ENCODE measurements around the gene HINFP. TPM values are rescaled to one million over a fixed set of nuclear protein-coding genes. Genes with fewer than 3 reads are reported as not detected.

The HINFP gene
- total and polyA plus RNA-seq, 9 of the 15 experiments (the other 6 are each of a cell fraction or from before 2014, with no cell fraction given): 13.8 to 34.1 (median 22.5) TPM

DNA sequence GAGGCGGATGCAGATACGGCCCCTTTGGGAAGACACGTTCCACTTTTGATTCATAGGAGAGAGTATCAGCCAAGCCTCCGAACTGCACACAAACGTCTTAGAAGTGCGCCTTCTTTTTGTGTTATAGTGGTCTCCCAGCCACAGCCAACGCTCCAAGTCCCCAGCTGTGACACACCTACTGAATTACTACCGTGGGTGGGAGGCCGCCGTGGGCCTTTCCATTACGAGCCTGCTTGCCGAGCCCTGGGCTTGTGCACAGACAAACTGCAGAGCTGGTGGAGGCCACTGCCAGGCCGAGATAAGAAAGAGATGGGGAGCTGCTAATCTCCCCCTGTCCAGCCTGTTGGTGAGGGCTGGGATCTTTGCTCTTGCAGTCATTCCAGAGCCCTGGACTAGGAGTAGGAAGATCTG is 35.9 kb upstream of the HINFP start (continued):
- TF ChIP-seq, protein P1, sequence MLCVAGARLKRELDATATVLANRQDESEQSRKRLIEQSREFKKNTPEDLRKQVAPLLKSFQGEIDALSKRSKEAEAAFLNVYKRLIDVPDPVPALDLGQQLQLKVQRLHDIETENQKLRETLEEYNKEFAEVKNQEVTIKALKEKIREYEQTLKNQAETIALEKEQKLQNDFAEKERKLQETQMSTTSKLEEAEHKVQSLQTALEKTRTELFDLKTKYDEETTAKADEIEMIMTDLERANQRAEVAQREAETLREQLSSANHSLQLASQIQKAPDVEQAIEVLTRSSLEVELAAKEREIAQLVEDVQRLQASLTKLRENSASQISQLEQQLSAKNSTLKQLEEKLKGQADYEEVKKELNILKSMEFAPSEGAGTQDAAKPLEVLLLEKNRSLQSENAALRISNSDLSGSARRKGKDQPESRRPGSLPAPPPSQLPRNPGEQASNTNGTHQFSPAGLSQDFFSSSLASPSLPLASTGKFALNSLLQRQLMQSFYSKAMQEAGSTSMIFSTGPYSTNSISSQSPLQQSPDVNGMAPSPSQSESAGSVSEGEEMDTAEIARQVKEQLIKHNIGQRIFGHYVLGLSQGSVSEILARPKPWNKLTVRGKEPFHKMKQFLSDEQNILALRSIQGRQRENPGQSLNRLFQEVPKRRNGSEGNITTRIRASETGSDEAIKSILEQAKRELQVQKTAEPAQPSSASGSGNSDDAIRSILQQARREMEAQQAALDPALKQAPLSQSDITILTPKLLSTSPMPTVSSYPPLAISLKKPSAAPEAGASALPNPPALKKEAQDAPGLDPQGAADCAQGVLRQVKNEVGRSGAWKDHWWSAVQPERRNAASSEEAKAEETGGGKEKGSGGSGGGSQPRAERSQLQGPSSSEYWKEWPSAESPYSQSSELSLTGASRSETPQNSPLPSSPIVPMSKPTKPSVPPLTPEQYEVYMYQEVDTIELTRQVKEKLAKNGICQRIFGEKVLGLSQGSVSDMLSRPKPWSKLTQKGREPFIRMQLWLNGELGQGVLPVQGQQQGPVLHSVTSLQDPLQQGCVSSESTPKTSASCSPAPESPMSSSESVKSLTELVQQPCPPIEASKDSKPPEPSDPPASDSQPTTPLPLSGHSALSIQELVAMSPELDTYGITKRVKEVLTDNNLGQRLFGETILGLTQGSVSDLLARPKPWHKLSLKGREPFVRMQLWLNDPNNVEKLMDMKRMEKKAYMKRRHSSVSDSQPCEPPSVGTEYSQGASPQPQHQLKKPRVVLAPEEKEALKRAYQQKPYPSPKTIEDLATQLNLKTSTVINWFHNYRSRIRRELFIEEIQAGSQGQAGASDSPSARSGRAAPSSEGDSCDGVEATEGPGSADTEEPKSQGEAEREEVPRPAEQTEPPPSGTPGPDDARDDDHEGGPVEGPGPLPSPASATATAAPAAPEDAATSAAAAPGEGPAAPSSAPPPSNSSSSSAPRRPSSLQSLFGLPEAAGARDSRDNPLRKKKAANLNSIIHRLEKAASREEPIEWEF (CRISPR knock-in tag; IDR thresholded peaks at IDR 0.05): no peak
- TF ChIP-seq STAT5B (CRISPR knock-in tag; IDR thresholded peaks at IDR 0.05) (no peak), MECOM (CRISPR knock-in tag; IDR thresholded peaks at IDR 0.05) (no peak), NELFE (IDR thresholded peaks at IDR 0.05; ENCODE audit: insufficient read depth, insufficient read length) (no peak), RFX7 (CRISPR knock-in tag; IDR thresholded peaks at IDR 0.05) (no peak), CBX1 (IDR thresholded peaks at IDR 0.05; ENCODE audit: low read depth) (no peak), BACH1 (tag; IDR thresholded peaks at IDR 0.05) (no peak), C11orf30 (IDR thresholded peaks at IDR 0.05; ENCODE audit: low read depth) (no peak), TAF7 (tag; IDR thresholded peaks at IDR 0.05) (no peak), ZNF224 (CRISPR knock-in tag; IDR thresholded peaks at IDR 0.05) (no peak), FOXA3 (CRISPR knock-in tag; conservative IDR thresholded peaks at IDR 0.05 in 1 of 2, IDR thresholded peaks at IDR 0.05 in 1 of 2) (peak in 1 of 2 experiments; percentile 64; a peak in 1 of 4 replicates), TRIM28 (IDR thresholded peaks at IDR 0.05) (no peak), IFI16 (CRISPR knock-in tag; IDR thresholded peaks at IDR 0.05) (no peak), NCOA1 (IDR thresholded peaks at IDR 0.05; ENCODE audit: low read depth) (peak; percentile 55; the same call in 1 of the 2 replicates)
- TF ChIP-seq, protein P2, sequence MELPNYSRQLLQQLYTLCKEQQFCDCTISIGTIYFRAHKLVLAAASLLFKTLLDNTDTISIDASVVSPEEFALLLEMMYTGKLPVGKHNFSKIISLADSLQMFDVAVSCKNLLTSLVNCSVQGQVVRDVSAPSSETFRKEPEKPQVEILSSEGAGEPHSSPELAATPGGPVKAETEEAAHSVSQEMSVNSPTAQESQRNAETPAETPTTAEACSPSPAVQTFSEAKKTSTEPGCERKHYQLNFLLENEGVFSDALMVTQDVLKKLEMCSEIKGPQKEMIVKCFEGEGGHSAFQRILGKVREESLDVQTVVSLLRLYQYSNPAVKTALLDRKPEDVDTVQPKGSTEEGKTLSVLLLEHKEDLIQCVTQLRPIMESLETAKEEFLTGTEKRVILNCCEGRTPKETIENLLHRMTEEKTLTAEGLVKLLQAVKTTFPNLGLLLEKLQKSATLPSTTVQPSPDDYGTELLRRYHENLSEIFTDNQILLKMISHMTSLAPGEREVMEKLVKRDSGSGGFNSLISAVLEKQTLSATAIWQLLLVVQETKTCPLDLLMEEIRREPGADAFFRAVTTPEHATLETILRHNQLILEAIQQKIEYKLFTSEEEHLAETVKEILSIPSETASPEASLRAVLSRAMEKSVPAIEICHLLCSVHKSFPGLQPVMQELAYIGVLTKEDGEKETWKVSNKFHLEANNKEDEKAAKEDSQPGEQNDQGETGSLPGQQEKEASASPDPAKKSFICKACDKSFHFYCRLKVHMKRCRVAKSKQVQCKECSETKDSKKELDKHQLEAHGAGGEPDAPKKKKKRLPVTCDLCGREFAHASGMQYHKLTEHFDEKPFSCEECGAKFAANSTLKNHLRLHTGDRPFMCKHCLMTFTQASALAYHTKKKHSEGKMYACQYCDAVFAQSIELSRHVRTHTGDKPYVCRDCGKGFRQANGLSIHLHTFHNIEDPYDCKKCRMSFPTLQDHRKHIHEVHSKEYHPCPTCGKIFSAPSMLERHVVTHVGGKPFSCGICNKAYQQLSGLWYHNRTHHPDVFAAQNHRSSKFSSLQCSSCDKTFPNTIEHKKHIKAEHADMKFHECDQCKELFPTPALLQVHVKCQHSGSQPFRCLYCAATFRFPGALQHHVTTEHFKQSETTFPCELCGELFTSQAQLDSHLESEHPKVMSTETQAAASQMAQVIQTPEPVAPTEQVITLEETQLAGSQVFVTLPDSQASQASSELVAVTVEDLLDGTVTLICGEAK (IDR thresholded peaks at IDR 0.05): no peak
- TF ChIP-seq, protein P2 (CRISPR knock-in tag; IDR thresholded peaks at IDR 0.05): 0 out of 2 replicates have a peak, but pooled peaks have one; percentile 16
